ENCODE measurements around the gene KCNQ2. TPM values are rescaled to one million over a fixed set of nuclear protein-coding genes. Genes with fewer than 3 reads are reported as not detected.

The KCNQ2 gene
- total RNA-seq, 2 donors from 2014 or later: not detected

DNA sequence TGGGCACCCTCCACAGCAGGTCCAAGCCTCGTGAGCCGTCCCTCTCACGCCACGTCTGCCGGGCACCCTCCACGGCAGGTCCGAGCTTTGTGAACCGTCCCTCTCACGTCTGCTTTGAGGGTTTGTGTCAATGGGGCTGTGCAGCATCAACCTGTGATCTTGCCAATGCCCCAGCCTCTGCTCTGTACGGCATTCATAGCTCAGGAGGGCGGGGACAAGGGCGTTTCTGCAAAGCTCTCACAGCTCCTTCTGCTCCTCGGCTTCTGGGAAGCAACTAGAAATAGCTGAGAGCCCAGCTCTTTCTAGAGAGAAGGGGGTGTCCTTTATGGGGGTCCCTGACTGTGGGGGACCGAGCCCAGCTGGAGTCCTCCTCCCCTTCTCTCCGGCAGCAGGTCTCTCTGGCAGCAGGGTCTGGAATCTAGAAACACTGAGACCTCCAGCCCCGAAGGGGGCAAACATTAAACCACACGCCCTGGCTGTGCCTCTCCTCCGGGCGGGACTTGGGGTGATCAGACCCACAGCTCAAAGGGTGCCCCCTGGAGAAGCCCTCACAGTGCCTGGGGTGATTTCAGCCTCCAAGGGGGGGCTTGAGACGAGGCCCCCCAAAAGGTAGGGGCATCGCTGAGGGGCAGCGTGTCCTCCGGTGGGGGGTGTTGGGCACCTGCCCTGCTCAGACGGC is 70.1 kb downstream of the KCNQ2 start:
- Histone ChIP-seq H3K4me1 (no peaks in the 10 kb centered on the region), H3K9me3 (no peaks in the 10 kb centered on the region), H3K36me3 (no peaks in the 10 kb centered on the region), H3K4me3 (no peak overlapping the region), H3K27me3 (no peaks in the 10 kb centered on the region), H3K27ac (no peak overlapping the region)
- TF ChIP-seq, protein P1, sequence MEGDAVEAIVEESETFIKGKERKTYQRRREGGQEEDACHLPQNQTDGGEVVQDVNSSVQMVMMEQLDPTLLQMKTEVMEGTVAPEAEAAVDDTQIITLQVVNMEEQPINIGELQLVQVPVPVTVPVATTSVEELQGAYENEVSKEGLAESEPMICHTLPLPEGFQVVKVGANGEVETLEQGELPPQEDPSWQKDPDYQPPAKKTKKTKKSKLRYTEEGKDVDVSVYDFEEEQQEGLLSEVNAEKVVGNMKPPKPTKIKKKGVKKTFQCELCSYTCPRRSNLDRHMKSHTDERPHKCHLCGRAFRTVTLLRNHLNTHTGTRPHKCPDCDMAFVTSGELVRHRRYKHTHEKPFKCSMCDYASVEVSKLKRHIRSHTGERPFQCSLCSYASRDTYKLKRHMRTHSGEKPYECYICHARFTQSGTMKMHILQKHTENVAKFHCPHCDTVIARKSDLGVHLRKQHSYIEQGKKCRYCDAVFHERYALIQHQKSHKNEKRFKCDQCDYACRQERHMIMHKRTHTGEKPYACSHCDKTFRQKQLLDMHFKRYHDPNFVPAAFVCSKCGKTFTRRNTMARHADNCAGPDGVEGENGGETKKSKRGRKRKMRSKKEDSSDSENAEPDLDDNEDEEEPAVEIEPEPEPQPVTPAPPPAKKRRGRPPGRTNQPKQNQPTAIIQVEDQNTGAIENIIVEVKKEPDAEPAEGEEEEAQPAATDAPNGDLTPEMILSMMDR (IDR thresholded peaks at IDR 0.05): no peak
- DNase-seq (ENCODE audit: low spot score): no peak

DNA sequence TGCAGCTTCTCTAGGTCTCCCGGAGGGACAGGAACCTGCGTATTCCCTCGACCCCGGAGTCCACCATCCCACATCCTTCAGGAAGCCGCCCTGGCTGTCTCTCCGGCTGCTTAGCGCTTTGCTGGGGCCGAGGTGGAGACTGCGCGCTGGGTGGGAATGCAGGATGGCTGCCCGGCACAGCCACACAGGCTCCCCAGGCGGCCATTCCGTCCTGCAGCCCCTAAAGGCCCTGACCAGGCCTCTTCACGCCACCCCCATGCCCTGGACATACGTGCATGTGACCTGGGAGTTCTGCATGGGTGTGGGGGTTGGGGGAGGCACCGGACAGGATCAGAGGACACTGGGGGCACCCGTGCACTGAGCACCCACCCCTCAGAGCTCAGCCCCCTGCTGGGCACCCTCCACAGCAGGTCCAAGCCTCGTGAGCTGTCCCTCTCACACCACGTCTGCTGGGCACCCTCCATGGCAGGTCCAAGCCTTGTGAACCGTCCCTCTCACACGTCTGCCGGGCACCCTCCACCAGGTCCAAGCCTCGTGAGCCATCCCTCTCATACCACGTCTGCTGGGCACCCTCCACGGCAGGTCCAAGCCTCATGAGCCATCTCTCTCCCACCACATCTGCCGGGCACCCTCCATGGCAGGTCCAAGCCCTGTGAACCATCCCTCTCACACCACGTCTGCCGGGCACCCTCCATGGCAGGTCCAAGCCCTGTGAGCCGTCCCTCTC is 70.9 kb downstream of the KCNQ2 start:
- H3K27me3 ChIP-seq: no peaks in the 10 kb centered on the region
- no peaks in the 10 kb centered on the region for H3K9me3 ChIP-seq
- no peaks in the 10 kb centered on the region for H3K36me3 ChIP-seq
- H3K4me1 ChIP-seq: no peaks in the 10 kb centered on the region
- no peak overlapping the region for H3K27ac ChIP-seq
- DNase-seq (ENCODE audit: low spot score): no peak
- no peak overlapping the region for H3K4me3 ChIP-seq
- TF ChIP-seq, protein P1 (IDR thresholded peaks at IDR 0.05): no peak

DNA sequence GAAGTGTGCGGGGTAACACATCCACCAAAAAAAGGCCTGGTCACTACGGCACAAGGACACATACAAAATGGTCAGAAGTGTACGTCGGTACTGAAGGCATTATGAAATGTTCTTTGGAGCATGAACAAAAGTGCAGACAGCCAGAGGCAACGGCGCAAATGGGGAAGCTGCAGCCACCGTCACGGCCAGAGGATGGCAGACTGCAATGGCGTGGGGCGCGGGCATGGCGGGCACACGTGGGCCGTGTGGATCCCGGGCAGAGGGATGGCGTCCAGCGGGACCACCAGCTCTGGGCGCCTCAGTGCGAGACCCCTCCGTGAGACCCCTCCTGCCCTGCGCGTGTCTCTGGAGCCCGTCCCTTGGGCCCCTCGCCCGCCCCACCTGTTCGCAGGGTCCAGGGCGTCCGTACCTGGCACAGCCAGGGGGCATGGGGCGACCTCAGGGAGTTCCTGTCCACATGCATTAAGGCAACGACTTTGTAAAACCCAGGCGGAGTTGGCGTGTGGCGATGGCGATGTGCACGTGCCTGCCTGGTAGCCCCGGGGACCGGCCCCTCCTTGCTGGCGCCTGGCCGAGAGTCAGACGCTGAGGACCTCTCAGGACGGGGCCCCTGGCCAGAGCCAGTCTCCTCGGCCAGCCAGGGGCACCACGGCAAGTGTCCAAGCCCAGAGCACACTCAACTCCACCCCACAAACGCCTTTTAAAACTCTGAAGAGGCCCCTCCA is 71.8 kb downstream of the KCNQ2 start:
- Histone ChIP-seq H3K27ac (no peak overlapping the region), H3K36me3 (no peaks in the 10 kb centered on the region), H3K9me3 (no peaks in the 10 kb centered on the region), H3K4me3 (no peak overlapping the region), H3K27me3 (no peaks in the 10 kb centered on the region), H3K4me1 (no peaks in the 10 kb centered on the region)
- DNase-seq (ENCODE audit: low spot score): no peak
- TF ChIP-seq, protein P1 (IDR thresholded peaks at IDR 0.05): no peak

DNA sequence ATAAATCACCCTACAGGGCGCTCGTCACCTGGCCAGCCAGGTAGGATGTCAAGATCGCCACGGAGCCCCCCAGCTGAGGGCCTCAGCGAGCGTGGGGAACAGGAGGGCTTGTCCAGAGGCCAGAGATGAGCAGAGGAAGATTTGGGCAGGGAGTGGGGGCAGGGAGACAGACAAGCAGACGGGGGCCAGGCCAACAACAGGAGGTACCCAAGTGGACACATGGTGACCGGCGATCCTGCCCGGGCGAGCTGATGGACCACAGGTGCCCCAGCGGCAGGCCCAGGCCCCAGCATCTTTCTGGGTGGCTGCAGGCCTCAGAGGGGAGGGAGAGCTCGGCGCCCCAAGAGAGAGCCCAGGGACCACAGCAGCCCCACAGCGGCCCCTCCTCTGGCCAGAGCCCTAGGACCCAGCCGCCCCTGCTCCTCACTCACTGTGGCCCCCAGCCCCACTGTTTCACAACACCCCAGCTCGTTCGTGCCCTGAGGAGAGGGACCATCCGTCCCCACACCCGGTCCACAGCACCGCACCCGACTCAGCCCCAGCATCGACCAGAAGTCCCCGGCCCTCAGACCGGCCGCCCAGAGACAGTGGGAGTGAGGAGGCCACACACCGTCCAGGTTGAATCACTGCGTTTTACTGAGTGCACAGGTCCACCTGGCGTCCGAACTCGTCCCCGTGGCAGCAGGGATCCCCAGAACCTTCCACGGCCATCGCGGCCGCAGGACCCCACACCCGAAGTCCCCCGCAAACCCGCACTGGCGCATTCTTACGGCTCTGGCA is 72.7 kb downstream of the KCNQ2 start:
- TF ChIP-seq, protein P1 (IDR thresholded peaks at IDR 0.05): no peak
- Histone ChIP-seq H3K4me3 (no peak overlapping the region), H3K27ac (no peak overlapping the region), H3K4me1 (no peaks in the 10 kb centered on the region), H3K9me3 (no peaks in the 10 kb centered on the region), H3K36me3 (no peaks in the 10 kb centered on the region), H3K27me3 (no peaks in the 10 kb centered on the region)
- no peak for DNase-seq (ENCODE audit: low spot score)

DNA sequence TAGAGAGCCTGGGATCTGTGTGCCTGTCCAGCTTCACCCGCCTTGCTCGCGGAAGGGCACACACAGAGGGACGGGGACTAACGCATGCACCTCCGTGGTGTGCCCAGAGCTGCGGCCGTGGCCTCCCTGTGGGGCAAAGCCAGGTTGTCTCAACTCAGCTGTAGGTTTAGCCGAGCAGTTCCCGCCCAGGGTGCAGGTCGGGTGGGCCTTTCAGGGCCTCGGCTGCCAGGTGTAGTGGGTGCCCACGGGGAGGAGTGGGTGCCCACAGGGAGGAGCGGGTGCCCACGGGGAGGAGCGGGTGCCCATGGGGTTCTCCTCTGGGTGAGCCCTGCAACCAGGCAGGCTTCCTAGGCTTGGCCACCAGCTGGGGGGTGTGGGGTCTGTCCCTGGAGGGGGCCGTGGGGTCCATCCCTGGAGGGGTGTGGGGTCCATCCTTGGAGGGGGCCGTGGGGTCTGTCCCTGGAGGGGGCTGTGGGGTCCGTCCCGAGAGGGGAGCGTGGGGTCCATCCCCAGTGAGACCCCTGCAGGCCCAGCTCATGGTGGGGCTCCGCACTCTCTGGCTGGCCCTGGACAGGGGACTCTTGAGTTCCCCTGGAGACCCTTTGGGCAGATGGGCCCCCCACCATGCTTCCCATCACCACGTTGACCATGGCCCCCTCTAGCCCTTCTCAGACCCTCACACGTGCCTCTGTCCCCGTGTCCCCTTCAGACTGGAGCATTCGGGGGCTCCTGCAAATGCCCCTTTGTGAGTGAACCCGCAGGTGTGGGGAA is 73.5 kb downstream of the KCNQ2 start:
- DNase-seq (ENCODE audit: low spot score): no peak
- Histone ChIP-seq H3K36me3 (no peaks in the 10 kb centered on the region), H3K27ac (no peak overlapping the region), H3K4me1 (no peaks in the 10 kb centered on the region), H3K4me3 (no peak overlapping the region), H3K27me3 (no peaks in the 10 kb centered on the region), H3K9me3 (no peaks in the 10 kb centered on the region)
- TF ChIP-seq, protein P1 (IDR thresholded peaks at IDR 0.05): no peak

All from right atrium auricular region (tissue), 2 donors.